ENCODE results near the gene PAXX.

DNA sequence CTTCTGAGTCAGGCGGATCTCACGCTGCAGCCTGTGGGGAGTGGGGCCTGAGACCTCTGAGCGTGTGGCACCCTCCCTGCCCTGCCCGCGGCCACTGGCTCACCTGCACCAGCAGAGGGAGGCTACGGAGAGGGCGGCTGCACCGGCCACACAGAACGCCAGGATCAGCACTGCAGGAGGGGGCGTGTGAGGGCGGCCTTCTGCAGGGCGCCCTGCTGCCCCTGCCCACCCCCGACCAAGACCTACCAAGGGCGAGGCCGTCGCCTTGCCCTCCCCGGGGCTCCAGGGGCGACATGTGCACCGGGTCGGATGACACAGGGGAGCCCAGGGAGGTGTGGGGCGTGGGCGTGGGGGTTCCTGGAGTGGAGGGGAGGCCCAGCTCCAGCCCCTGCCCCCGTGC lies 48.3 kb downstream of the PAXX start:
- TF ChIP-seq, protein P1, sequence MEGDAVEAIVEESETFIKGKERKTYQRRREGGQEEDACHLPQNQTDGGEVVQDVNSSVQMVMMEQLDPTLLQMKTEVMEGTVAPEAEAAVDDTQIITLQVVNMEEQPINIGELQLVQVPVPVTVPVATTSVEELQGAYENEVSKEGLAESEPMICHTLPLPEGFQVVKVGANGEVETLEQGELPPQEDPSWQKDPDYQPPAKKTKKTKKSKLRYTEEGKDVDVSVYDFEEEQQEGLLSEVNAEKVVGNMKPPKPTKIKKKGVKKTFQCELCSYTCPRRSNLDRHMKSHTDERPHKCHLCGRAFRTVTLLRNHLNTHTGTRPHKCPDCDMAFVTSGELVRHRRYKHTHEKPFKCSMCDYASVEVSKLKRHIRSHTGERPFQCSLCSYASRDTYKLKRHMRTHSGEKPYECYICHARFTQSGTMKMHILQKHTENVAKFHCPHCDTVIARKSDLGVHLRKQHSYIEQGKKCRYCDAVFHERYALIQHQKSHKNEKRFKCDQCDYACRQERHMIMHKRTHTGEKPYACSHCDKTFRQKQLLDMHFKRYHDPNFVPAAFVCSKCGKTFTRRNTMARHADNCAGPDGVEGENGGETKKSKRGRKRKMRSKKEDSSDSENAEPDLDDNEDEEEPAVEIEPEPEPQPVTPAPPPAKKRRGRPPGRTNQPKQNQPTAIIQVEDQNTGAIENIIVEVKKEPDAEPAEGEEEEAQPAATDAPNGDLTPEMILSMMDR (IDR thresholded peaks at IDR 0.05), result no peak
- no peak for TF ChIP-seq POLR2A (IDR thresholded peaks at IDR 0.05)

All from Peyer's patch (tissue), 4 donors.